GM18861 (cell line): ENCODE results near the gene PCYOX1L.

Experiments used
- ATAC-seq: cut with Tn5 transposase; IDR thresholded peaks from one replicate; pipeline ENCODE4 v1.9.1; 2021; ENCODE audit not compliant: unreplicated experiment

PCYOX1L gene

GRCh38 chr5:149357370-149358293, at the start of gene PCYOX1L:
Gene PCYOX1L, plus strand, starts transcription at chr5:149358046. Its CDS starts 23 bp downstream, at chr5:149358069.
- peak; percentile 97 for ATAC-seq

GRCh38 chr5:149309354-149309753, 48.5 kb upstream of the PCYOX1L start:
- ATAC-seq, result no peak

- no peak for ATAC-seq
Measured at GRCh38 chr5:149310488-149310887, 47.4 kb upstream of the PCYOX1L start.

GRCh38 chr5:149310947-149311658, 46.7 kb upstream of the PCYOX1L start:
- no peak for ATAC-seq

- ATAC-seq, result no peak
Measured at GRCh38 chr5:149313151-149313841, 44.5 kb upstream of the PCYOX1L start.

- no peak for ATAC-seq
Measured at GRCh38 chr5:149314571-149315111, 43.2 kb upstream of the PCYOX1L start.

GRCh38 chr5:149315753-149316152, 42.1 kb upstream of the PCYOX1L start:
- ATAC-seq, result no peak

- peak; percentile 83 for ATAC-seq
Measured at GRCh38 chr5:149317281-149318048, 40.4 kb upstream of the PCYOX1L start.

- no peak for ATAC-seq
Measured at GRCh38 chr5:149319174-149319573, 38.7 kb upstream of the PCYOX1L start.

- ATAC-seq, result no peak
Measured at GRCh38 chr5:149320791-149321330, 37.0 kb upstream of the PCYOX1L start.

GRCh38 chr5:149322518-149322917, 35.3 kb upstream of the PCYOX1L start:
- no peak for ATAC-seq

- no peak for ATAC-seq
Measured at GRCh38 chr5:149323210-149323609, 34.6 kb upstream of the PCYOX1L start.

GRCh38 chr5:149323621-149324205, 34.1 kb upstream of the PCYOX1L start:
- ATAC-seq, result no peak

GRCh38 chr5:149324641-149325040, 33.2 kb upstream of the PCYOX1L start:
- ATAC-seq, result no peak

- no peak for ATAC-seq
Measured at GRCh38 chr5:149325166-149325735, 32.6 kb upstream of the PCYOX1L start.

GRCh38 chr5:149325894-149326293, 32.0 kb upstream of the PCYOX1L start:
- ATAC-seq, result no peak

GRCh38 chr5:149326611-149327010, 31.2 kb upstream of the PCYOX1L start:
- no peak for ATAC-seq

GRCh38 chr5:149328177-149328576, 29.7 kb upstream of the PCYOX1L start:
- no peak for ATAC-seq

- ATAC-seq, result no peak
Measured at GRCh38 chr5:149333711-149334443, 24.0 kb upstream of the PCYOX1L start.
